GM12878 (cell line): ENCODE results near the gene KRT73.

Source experiments
- BCL11A ChIP-seq: IDR thresholded peaks from 2 replicates; pipeline ENCODE4 v1.6.1; 2011; ENCODE audit warnings: low read depth, low read length
- CHD1 ChIP-seq: IDR thresholded peaks from 2 replicates; pipeline ENCODE4 v1.6.1; 2012; ENCODE audit warnings: low read depth, low read length, improper control_type of control experiment
- CTCF ChIP-seq, 3 experiments: IDR thresholded peaks in 2 of 3; conservative IDR thresholded peaks in 1 of 3; 2 replicates each; pipeline ENCODE4 v1.5.1; 2011; ENCODE audit warnings: low read depth in 3 of 3, low read length in 3 of 3, mild to moderate bottlenecking in 3 of 3, control low read depth in 2 of 3, moderate library complexity in 2 of 3, inconsistent platforms in 1 of 3, mixed read lengths in 1 of 3; ENCODE audit not compliant: control insufficient read depth in 2 of 3, insufficient read depth in 1 of 3; ENCODE audit errors: extremely low read depth in 1 of 3
- EZH2 ChIP-seq: IDR thresholded peaks from 2 replicates; pipeline ENCODE4 v1.6.1; 2012; ENCODE audit warnings: low read depth, mild to moderate bottlenecking, control low read depth, inconsistent platforms, low read length, borderline replicate concordance; ENCODE audit not compliant: control insufficient read depth
- FOXK2 ChIP-seq: fragments of 450-650 bp; IDR thresholded peaks from 2 replicates; pipeline ENCODE4 v1.6.1; 2017; ENCODE audit warnings: mild to moderate bottlenecking, moderate library complexity
- FOXM1 ChIP-seq: IDR thresholded peaks from 2 replicates; pipeline ENCODE4 v1.6.1; 2012; ENCODE audit warnings: low read depth, mild to moderate bottlenecking, inconsistent platforms, low read length, moderate library complexity
- MEF2A ChIP-seq: IDR thresholded peaks from 2 replicates; pipeline ENCODE4 v1.6.1; 2011; ENCODE audit warnings: low read depth, mild to moderate bottlenecking, low read length, moderate library complexity; ENCODE audit not compliant: insufficient read depth
- NFYA ChIP-seq: IDR thresholded peaks from 2 replicates; pipeline ENCODE4 v1.6.1; 2011; ENCODE audit warnings: low read depth, mild to moderate bottlenecking, low read length, improper control_type of control experiment, borderline replicate concordance
- POLR2A ChIP-seq: IDR thresholded peaks from 2 replicates; pipeline ENCODE4 v1.6.1; 2011; ENCODE audit warnings: low read depth, mild to moderate bottlenecking, low read length
- POLR2AphosphoS5 ChIP-seq: IDR thresholded peaks from 2 replicates; pipeline ENCODE4 v1.6.1; 2011; ENCODE audit warnings: mild to moderate bottlenecking, low read length, inconsistent platforms
- RFX5 ChIP-seq: IDR thresholded peaks from 2 replicates; pipeline ENCODE4 v1.6.1; 2011; ENCODE audit warnings: low read depth, low read length, improper control_type of control experiment
- TBL1XR1 ChIP-seq: IDR thresholded peaks from 2 replicates; pipeline ENCODE4 v1.6.1; 2012; ENCODE audit warnings: low read depth, low read length, improper control_type of control experiment
- TCF7 ChIP-seq: IDR thresholded peaks from 2 replicates; pipeline ENCODE4 v1.6.1; 2014; ENCODE audit warnings: antibody characterized with exemption, borderline replicate concordance
- YY1 ChIP-seq: IDR thresholded peaks from 2 replicates; pipeline ENCODE4 v1.6.1; 2011; ENCODE audit warnings: low read depth, mild to moderate bottlenecking, low read length

GRCh38 chr12:52612431-52613383 lies 5.7 kb downstream of the KRT73 start:
- TF ChIP-seq CTCF (IDR thresholded peaks at IDR 0.05 in 2 of 3, conservative IDR thresholded peaks at IDR 0.05 in 1 of 3; ENCODE audit: control insufficient read depth in 2 of 3, extremely low read depth in 1 of 3, insufficient read depth in 1 of 3, low read depth in 3 of 3, low read length in 3 of 3), result no peak
- no peak for TF ChIP-seq POLR2AphosphoS5
- TF ChIP-seq POLR2A, result no peak
- no peak for TF ChIP-seq FOXM1
- no peak for TF ChIP-seq YY1
- TF ChIP-seq TCF7, result no peak
- TF ChIP-seq RFX5, result no peak
- no peak for TF ChIP-seq MEF2A
- TF ChIP-seq TBL1XR1, result no peak
- TF ChIP-seq FOXK2, result no peak
- TF ChIP-seq CHD1, result no peak
- no peak for TF ChIP-seq NFYA
- TF ChIP-seq EZH2, result no peak
- no peak for TF ChIP-seq BCL11A
